ENCODE results near the gene BDKRB1.

Gene BDKRB1

GRCh38 chr14:96285667-96286066 lies 29.7 kb downstream of the BDKRB1 start:
- DNase-seq: no peak

GRCh38 chr14:96286251-96286650 lies 30.2 kb downstream of the BDKRB1 start:
- no peak for DNase-seq

DNA sequence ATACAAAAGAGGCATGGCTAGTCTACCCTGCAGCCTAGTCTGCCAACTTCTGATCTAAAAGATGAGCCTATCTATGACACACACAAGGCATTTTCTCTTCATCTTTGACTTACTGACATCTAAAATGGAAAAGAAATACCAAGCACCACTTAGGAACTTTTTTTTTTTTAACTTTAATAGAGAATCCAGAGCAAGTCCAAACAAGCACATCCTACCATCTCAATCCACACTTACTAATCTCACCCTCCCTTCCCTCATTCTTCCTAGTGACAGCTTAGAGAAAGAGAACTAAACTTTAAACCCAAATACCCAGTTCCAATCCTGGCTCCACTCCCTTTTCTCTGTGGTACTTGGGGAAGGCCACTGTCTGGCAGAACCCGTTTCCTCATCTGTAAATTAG lies 31.8 kb downstream of the BDKRB1 start:
- DNase-seq: no peak

- DNase-seq: no peak
Measured at GRCh38 chr14:96294246-96294645, 38.2 kb downstream of the BDKRB1 start.

DNA sequence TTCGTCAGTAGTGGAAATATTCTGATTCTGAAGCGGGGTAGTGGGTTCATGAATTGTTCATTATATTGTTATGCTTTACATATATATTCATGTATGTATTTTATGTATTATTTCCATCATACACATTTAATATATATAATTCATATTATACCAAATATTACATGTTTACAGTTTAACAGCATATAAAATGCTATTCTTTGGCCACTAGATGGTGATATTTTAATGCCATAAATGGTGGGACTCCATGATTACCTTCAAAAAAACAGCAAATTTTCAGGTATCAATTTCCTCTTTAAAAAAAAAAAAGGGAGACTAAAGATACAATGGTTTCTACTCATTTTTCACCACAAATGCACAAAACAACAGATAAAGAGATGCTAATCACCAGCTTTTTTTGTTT lies 41.0 kb downstream of the BDKRB1 start:
- DNase-seq: no peak

GRCh38 chr14:96297997-96298515 lies 42.0 kb downstream of the BDKRB1 start:
- DNase-seq: no peak

- DNase-seq: no peak
Measured at GRCh38 chr14:96299441-96299840, 43.4 kb downstream of the BDKRB1 start.

DNA sequence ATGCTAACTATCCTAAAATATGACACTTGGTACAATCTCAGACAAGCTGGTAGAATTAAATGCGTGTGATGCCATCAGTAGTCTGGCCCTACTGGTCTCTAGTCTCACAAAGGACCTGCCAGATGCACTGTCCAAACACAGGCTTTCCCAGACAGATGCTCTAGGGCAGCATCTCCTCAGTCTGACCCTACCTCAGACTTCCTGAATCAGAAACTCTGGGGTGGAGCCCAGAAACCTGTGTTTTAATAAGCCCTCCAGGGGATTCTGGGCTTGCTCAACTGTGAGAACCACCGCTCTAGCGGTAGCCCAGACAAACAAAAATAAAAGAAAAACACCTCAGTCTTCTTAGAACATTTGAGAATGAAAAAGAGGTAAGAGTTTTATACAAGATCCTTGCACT lies 48.0 kb downstream of the BDKRB1 start:
- DNase-seq: no peak

DNA sequence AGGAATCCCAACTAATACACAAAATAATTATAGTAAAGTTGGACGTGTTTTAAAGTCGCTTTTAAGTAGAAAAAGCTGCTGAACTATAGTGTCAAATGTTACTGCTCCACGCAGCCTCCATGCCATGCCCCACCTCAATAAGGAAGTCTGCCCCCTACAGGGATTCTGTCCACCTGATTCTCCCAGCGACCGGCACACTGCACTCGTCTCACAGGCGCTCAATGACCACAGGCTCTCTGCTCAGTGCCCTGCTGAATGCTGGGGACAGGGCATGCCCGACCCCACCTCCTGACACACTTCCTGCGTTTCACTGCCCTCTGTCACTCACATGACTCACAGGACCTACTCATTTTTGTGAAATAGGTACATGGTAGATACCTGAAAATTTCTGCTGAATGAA lies 48.9 kb downstream of the BDKRB1 start:
- no peak for DNase-seq

DNA sequence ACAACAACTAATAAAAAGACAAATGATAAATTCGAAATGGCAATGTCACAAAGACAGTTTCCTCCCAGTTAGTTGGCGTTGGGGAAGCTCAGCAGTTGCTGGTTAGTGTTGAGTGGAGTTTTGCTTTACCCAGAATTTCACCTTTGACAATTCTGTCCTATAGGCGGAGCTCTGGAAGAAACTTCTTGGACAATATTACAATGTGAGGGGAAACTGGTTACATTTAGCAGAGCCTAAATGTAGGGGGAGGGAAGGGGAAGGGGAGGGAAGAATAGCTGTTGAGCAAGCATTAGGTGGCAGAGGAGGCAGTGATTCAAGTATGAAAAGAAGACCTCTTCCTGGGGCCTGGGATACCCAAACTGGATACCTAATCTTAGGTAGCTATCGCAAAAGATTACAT lies 51.4 kb downstream of the BDKRB1 start:
- no peak for DNase-seq

DNA sequence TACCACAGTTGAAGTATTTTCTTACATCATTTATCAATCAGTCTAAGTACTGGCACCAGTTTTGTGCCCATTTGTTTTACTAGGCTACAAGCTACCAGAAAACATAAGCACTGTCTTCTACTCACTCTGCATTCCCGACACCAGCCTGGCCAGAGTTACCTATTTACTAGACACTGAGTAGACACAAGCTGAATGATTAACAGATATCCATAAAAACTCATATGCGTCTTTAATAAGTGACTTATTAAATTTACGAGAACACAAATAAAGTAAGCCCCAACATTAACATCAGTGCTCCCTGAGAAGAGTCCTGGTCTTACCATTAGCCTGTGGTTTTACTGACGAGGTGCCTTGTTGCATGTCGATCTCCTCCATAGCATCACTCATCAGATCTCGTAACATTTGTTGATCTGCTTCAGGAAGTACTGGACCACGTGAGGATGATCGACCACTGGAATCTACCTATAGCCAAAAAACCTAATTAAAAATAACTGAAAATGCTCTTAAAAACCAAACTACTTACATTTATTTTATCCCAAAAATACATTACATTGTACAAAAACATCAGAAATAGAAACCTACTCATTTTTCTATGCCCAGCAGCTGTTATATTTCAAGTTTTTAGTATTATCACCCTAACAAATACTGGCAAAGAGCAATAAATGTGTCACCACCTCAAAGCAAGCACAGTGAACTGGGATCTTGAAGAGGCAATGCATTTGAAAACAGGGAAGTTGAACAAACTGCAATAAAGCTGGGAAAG lies 53.3 kb downstream of the BDKRB1 start:
- DNase-seq: no peak

DNA sequence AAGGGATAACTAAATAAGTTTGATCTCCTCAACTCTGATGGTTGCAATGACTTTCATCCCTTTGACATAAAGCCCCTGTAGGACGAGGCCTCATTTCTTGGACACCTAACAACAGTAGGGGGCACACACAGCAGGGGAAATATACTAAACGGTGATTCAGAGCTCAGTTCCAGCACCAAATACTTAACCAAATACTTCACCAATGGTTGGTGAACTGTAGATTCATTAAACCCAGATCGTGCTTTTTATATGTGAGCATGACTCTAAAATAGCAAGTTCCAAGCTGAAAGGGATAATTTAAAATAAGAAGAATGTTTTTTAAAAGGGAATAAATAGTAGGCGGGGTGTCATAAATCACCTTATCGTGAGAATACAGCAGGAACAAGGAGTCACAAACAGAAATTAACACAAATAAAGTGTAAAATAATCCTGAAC lies 53.9 kb downstream of the BDKRB1 start:
- DNase-seq: no peak

GRCh38 chr14:96310906-96311305 lies 54.9 kb downstream of the BDKRB1 start:
- DNase-seq: no peak
